VCaP (cell line): ENCODE measurements around the gene FUT7.

ENCODE experiments used
- H3K27ac ChIP-seq: fragments of 450-650 bp; 2 replicates; pipeline ENCODE4 v1.5.1; 2017
- CTCF ChIP-seq: fragments of 450-650 bp; conservative IDR thresholded peaks from 2 replicates; pipeline ENCODE4 v1.5.1; 2017; ENCODE audit warnings: mild to moderate bottlenecking, moderate library complexity

Gene FUT7

GRCh38 chr9:137031904-137032640 lies at the start of gene FUT7:
TSS of gene FUT7 (minus strand) at chr9:137032088. CDS start at chr9:137031991, 97 bp downstream.
- no peak within 1 kb of the TSS for H3K27ac ChIP-seq
- TF ChIP-seq CTCF: no peak

- no peak for TF ChIP-seq CTCF
- peak overlapping the region; percentile 100 for H3K27ac ChIP-seq
These were observed 48.6 kb upstream of the FUT7 start for GRCh38 chr9:137080260-137081122.

GRCh38 chr9:137079401-137079787 lies 47.5 kb upstream of the FUT7 start:
- no peak for TF ChIP-seq CTCF
- H3K27ac ChIP-seq: peak overlapping the region; percentile 100; the same call in 1 of the 2 replicates

GRCh38 chr9:137078701-137079400 lies 47.0 kb upstream of the FUT7 start:
- no peak for TF ChIP-seq CTCF
- H3K27ac ChIP-seq: peak overlapping the region; percentile 100

GRCh38 chr9:137077758-137078693 lies 46.1 kb upstream of the FUT7 start:
- TF ChIP-seq CTCF: no peak
- H3K27ac ChIP-seq: peak overlapping the region; percentile 100

GRCh38 chr9:137077010-137077747 lies 45.3 kb upstream of the FUT7 start, which contains the start of gene UAP1L1:
TSS of gene UAP1L1 (plus strand) at chr9:137077517. CDS start at chr9:137077533, 16 bp downstream.
- peak within 1 kb of the TSS; percentile 100 for H3K27ac ChIP-seq
- no peak for TF ChIP-seq CTCF
